Measurements from ENCODE around the gene ZNF134.

Gene ZNF134

GRCh38 chr19:57641715-57642234 lies 27.7 kb downstream of the ZNF134 start:
- DNase-seq = no peak

- no peak for DNase-seq
Observed at GRCh38 chr19:57642396-57643046, 28.5 kb downstream of the ZNF134 start.

GRCh38 chr19:57643734-57644133 lies 29.7 kb downstream of the ZNF134 start:
- no peak for DNase-seq

GRCh38 chr19:57648331-57649003 lies 34.4 kb downstream of the ZNF134 start:
- peak; percentile 21 for DNase-seq

- no peak for DNase-seq
Observed at GRCh38 chr19:57651654-57651996, 37.6 kb downstream of the ZNF134 start.

- no peak for DNase-seq
Observed at GRCh38 chr19:57653689-57654088, 39.6 kb downstream of the ZNF134 start.

GRCh38 chr19:57655443-57655842 lies 41.4 kb downstream of the ZNF134 start:
- DNase-seq = no peak

GRCh38 chr19:57656346-57656745 lies 42.3 kb downstream of the ZNF134 start:
- DNase-seq = no peak

GRCh38 chr19:57664269-57665127 lies 50.5 kb downstream of the ZNF134 start:
- DNase-seq = peak; percentile 21

- no peak for DNase-seq
Observed at GRCh38 chr19:57665261-57665806, 51.3 kb downstream of the ZNF134 start.

- DNase-seq = no peak
Observed at GRCh38 chr19:57667228-57667627, 53.2 kb downstream of the ZNF134 start.

- DNase-seq = no peak
Observed at GRCh38 chr19:57668635-57669034, 54.6 kb downstream of the ZNF134 start, which contains the start of gene ZSCAN4. Gene ZSCAN4 (plus strand): TSS chr19:57668935. CDS start chr19:57676146, 7,211 bp downstream.

- no peak for DNase-seq
Observed at GRCh38 chr19:57671124-57671895, 57.3 kb downstream of the ZNF134 start.

- no peak for DNase-seq
Observed at GRCh38 chr19:57672466-57672865, 58.4 kb downstream of the ZNF134 start.
